ENCODE results near the gene TMTC2.

- TF ChIP-seq EZH2phosphoT487 (IDR thresholded peaks at IDR 0.05; ENCODE audit: insufficient read depth, low read depth) (no peak), EZH2 (IDR thresholded peaks at IDR 0.05; ENCODE audit: insufficient read depth, poor library complexity, severe bottlenecking) (no peak)
Measured at GRCh38 chr12:82968631-82969367, 282.1 kb downstream of the TMTC2 start.

Measured in GM23248 (cell line).